H9 (cell line): ENCODE results near the gene ENDOV. TPM values are rescaled to one million over a fixed set of nuclear protein-coding genes. Genes with fewer than 3 reads are reported as not detected.

Experiments
- DNase-seq: peaks from one replicate; pipeline ENCODE4 v3.0.0-alpha.2; 2017
- H2AFZ ChIP-seq: one replicate; pipeline ENCODE4 v1.6.1; 2013; ENCODE audit warnings: mild to moderate bottlenecking, low read length, control low read depth, moderate library complexity
- H2AK5ac ChIP-seq: 2 replicates; pipeline ENCODE4 v1.6.1; 2013; ENCODE audit warnings: low read length, control low read depth, mixed read lengths; ENCODE audit not compliant: insufficient read length
- H2BK120ac ChIP-seq: one replicate; pipeline ENCODE4 v1.6.1; 2013; ENCODE audit warnings: low read depth, mild to moderate bottlenecking, low read length, control low read depth, inconsistent platforms; ENCODE audit not compliant: poor library complexity, severe bottlenecking
- H2BK12ac ChIP-seq: 2 replicates; pipeline ENCODE4 v1.6.1; 2013; ENCODE audit warnings: low read length, control low read depth, mixed read lengths, low read depth; ENCODE audit not compliant: insufficient read length
- H2BK15ac ChIP-seq: 2 replicates; pipeline ENCODE4 v1.6.1; 2013; ENCODE audit warnings: low read depth, low read length, control low read depth
- H2BK20ac ChIP-seq: one replicate; pipeline ENCODE4 v1.6.1; 2013; ENCODE audit warnings: low read depth, mild to moderate bottlenecking, low read length, control low read depth, inconsistent platforms; ENCODE audit not compliant: poor library complexity, severe bottlenecking
- H2BK5ac ChIP-seq: 2 replicates; pipeline ENCODE4 v1.6.1; 2013; ENCODE audit warnings: low read length, control low read depth, mixed read lengths; ENCODE audit not compliant: insufficient read length
- H3K14ac ChIP-seq: 2 replicates; pipeline ENCODE4 v1.6.1; 2013; ENCODE audit warnings: low read length, control low read depth; ENCODE audit not compliant: insufficient read depth
- H3K18ac ChIP-seq: 2 replicates; pipeline ENCODE4 v1.6.1; 2013; ENCODE audit warnings: low read depth, mild to moderate bottlenecking, mixed read lengths, low read length, control low read depth; ENCODE audit not compliant: insufficient read length
- H3K23ac ChIP-seq: 2 replicates; pipeline ENCODE4 v1.6.1; 2013; ENCODE audit warnings: low read length, control low read depth, mixed read lengths, low read depth; ENCODE audit not compliant: insufficient read length
- H3K23me2 ChIP-seq: 2 replicates; pipeline ENCODE4 v1.6.1; 2013; ENCODE audit warnings: low read depth, mild to moderate bottlenecking, mixed read lengths, low read length, control low read depth; ENCODE audit not compliant: insufficient read length, poor library complexity, severe bottlenecking
- H3K27ac ChIP-seq: 2 replicates; pipeline ENCODE4 v1.5.1; 2013; ENCODE audit warnings: low read length, control low read depth, mixed read lengths, low read depth; ENCODE audit not compliant: insufficient read length
- H3K27me3 ChIP-seq: 2 replicates; pipeline ENCODE4 v1.6.1; 2013; ENCODE audit warnings: low read length, control low read depth, inconsistent platforms; ENCODE audit not compliant: insufficient read depth
- H3K4ac ChIP-seq: 2 replicates; pipeline ENCODE4 v1.6.1; 2013; ENCODE audit warnings: low read depth, mild to moderate bottlenecking, control low read depth, inconsistent platforms, low read length, moderate library complexity
- H3K4me1 ChIP-seq: 2 replicates; pipeline ENCODE4 v1.6.1; 2013; ENCODE audit warnings: low read length, control low read depth, inconsistent platforms; ENCODE audit not compliant: insufficient read depth
- H3K4me2 ChIP-seq: 2 replicates; pipeline ENCODE4 v1.6.1; 2013; ENCODE audit warnings: low read length, control low read depth, mixed read lengths; ENCODE audit not compliant: insufficient read length, insufficient read depth
- H3K56ac ChIP-seq: 2 replicates; pipeline ENCODE4 v1.6.1; 2013; ENCODE audit warnings: low read depth, mild to moderate bottlenecking, mixed read lengths, low read length, control low read depth; ENCODE audit not compliant: insufficient read length
- H3K79me1 ChIP-seq: 2 replicates; pipeline ENCODE4 v1.6.1; 2013; ENCODE audit warnings: low read depth, mild to moderate bottlenecking, moderate library complexity, low read length, control low read depth, inconsistent platforms; ENCODE audit not compliant: insufficient read depth, poor library complexity, severe bottlenecking
- H3K79me2 ChIP-seq: 2 replicates; pipeline ENCODE4 v1.6.1; 2013; ENCODE audit warnings: low read length, control low read depth, inconsistent platforms; ENCODE audit not compliant: insufficient read depth
- H3K9ac ChIP-seq: 2 replicates; pipeline ENCODE4 v1.6.1; 2013; ENCODE audit warnings: low read length, control low read depth, mixed read lengths; ENCODE audit not compliant: insufficient read length; ENCODE audit errors: extremely low read depth
- H3K9me3 ChIP-seq: one replicate; pipeline ENCODE4 v1.6.1; 2013; ENCODE audit warnings: low read depth, low read length, inconsistent platforms; ENCODE audit not compliant: control insufficient read depth
- H3T11ph ChIP-seq: one replicate; pipeline ENCODE4 v1.6.1; 2013; ENCODE audit warnings: mild to moderate bottlenecking, low read length, control low read depth, inconsistent platforms
- H4K20me1 ChIP-seq: one replicate; pipeline ENCODE4 v1.6.1; 2013; ENCODE audit not compliant: control insufficient read depth, insufficient read length, insufficient read depth
- H4K5ac ChIP-seq: 2 replicates; pipeline ENCODE4 v1.6.1; 2013; ENCODE audit warnings: low read depth, mild to moderate bottlenecking, mixed read lengths, low read length, control low read depth; ENCODE audit not compliant: insufficient read length
- H4K8ac ChIP-seq: replicated peaks from 2 replicates; pipeline ENCODE4 v1.6.1; 2013; ENCODE audit warnings: low read length, control low read depth, mixed read lengths, low read depth; ENCODE audit not compliant: insufficient read length
- H4K91ac ChIP-seq: 2 replicates; pipeline ENCODE4 v1.6.1; 2013; ENCODE audit warnings: low read depth, mild to moderate bottlenecking, moderate library complexity, mixed read lengths, low read length, control low read depth; ENCODE audit not compliant: insufficient read length
- H3K27ac Mint-ChIP-seq, 3 experiments: 2 replicates in 2 of 3; 3 replicates in 1 of 3; pipeline ENCODE4 v1.8.0; 2020 to 2021; ENCODE audit warnings: mixed read lengths in 3 of 3, mild to moderate bottlenecking in 1 of 3, moderate library complexity in 1 of 3
- H3K27me3 Mint-ChIP-seq: 2 replicates; pipeline ENCODE4 v1.8.0; 2021; ENCODE audit warnings: low read depth, mild to moderate bottlenecking, moderate library complexity, mixed read lengths
- H3K36me3 Mint-ChIP-seq, 3 experiments: 2 replicates in 2 of 3; 3 replicates in 1 of 3; pipeline ENCODE4 v1.8.0; 2020 to 2021; ENCODE audit warnings: low read depth in 3 of 3, mixed read lengths in 3 of 3; ENCODE audit not compliant: insufficient read depth in 1 of 3
- H3K4me1 Mint-ChIP-seq, 2 experiments: 2 replicates each; pipeline ENCODE4 v1.8.0; 2020; ENCODE audit warnings: mixed read lengths in 2 of 2
- H3K4me3 Mint-ChIP-seq, 2 experiments: 2 replicates in 1 of 2; 3 replicates in 1 of 2; pipeline ENCODE4 v1.8.0; 2020 to 2021; ENCODE audit warnings: mild to moderate bottlenecking in 2 of 2, mixed read lengths in 2 of 2, moderate library complexity in 1 of 2
- H3K9me3 Mint-ChIP-seq, 2 experiments: 2 replicates in 1 of 2; 3 replicates in 1 of 2; pipeline ENCODE4 v1.8.0; 2020; ENCODE audit warnings: mild to moderate bottlenecking in 2 of 2, mixed read lengths in 2 of 2, moderate library complexity in 1 of 2
- WGBS: extraction: QIAGEN DNeasy Blood & Tissue Kit; methylation state at CpG from one replicate; pipeline ENCODE4 v1.1.7; 2013; ENCODE audit warnings: missing lambda C conversion rate, low lambda C conversion rate, mixed read lengths; ENCODE audit not compliant: insufficient read length; ENCODE audit errors: extremely low coverage; 5-methylcytosine and 5-hydroxymethylcytosine counted together
- total RNA-seq: library from RNA; stranded (reverse); gene quantifications from 2 replicates; pipeline ENCODE4 v1.2.1, GENCODE V29; 2021
- TF ChIP-seq, protein P1 (sequence below): fragments of 200-600 bp; sonication (generic); conservative IDR thresholded peaks from 3 replicates; pipeline ENCODE4 v1.8.0; 2021; ENCODE audit warnings: antibody characterized with exemption, mild to moderate bottlenecking

Gene ENDOV
- total RNA-seq, 1 experiment from 2014 or later: 17.1 TPM

DNA sequence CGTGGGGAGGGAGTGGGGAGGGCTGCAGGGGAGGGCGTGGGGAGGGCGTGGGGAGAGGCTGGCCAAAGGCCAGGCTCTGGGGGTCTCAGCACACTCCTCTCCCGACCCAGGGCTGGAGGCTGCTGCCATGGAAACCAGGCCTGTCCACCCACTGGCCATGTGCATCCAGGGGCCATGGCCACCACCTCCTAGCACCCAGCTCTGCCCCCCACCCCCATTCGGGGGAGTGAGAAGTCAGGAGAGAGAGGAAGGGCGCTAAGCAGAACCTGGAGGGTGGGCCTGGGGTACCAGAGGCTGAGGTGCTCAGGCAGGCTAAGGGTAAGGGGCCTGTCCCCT lies 29.6 kb downstream of the ENDOV start:
- no peaks in the 10 kb centered on the region for H3K27me3 ChIP-seq
- H3K79me2 ChIP-seq: no peaks in the 10 kb centered on the region
- no peak overlapping the region for H2BK5ac ChIP-seq
- H3K14ac ChIP-seq: 0 out of 2 replicates have a peak overlapping the region, but pooled peaks have one; percentile 12
- no peaks in the 10 kb centered on the region for H3K23me2 ChIP-seq
- no peak overlapping the region for H3T11ph ChIP-seq
- no peak overlapping the region for H2AFZ ChIP-seq
- H2BK15ac ChIP-seq: no peak overlapping the region
- H3K27ac ChIP-seq: no peak overlapping the region
- H3K9ac ChIP-seq: no peak overlapping the region
- H3K4me1 ChIP-seq: no peaks in the 10 kb centered on the region
- no peaks in the 10 kb centered on the region for H4K20me1 ChIP-seq
- H4K91ac ChIP-seq: no peak overlapping the region
- no peak overlapping the region for H2BK20ac ChIP-seq
- H3K27me3 Mint-ChIP-seq: peaks cover 37% of the 10 kb centered on the region
- H3K79me1 ChIP-seq: no peaks in the 10 kb centered on the region
- H3K23ac ChIP-seq: no peak overlapping the region
- H2AK5ac ChIP-seq: no peak overlapping the region
- peaks cover 7 to 19% of the 10 kb centered on the region in 2 experiments for H3K4me1 Mint-ChIP-seq
- WGBS: no CpG with 5 or more reads among the region's 6 CpGs
- H2BK12ac ChIP-seq: no peak overlapping the region
- H3K4ac ChIP-seq: no peak overlapping the region
- H3K9me3 Mint-ChIP-seq: no peaks in the 10 kb centered on the region
- DNase-seq: no peak
- H3K36me3 Mint-ChIP-seq: no peaks in the 10 kb centered on the region
- TF ChIP-seq, protein P1, sequence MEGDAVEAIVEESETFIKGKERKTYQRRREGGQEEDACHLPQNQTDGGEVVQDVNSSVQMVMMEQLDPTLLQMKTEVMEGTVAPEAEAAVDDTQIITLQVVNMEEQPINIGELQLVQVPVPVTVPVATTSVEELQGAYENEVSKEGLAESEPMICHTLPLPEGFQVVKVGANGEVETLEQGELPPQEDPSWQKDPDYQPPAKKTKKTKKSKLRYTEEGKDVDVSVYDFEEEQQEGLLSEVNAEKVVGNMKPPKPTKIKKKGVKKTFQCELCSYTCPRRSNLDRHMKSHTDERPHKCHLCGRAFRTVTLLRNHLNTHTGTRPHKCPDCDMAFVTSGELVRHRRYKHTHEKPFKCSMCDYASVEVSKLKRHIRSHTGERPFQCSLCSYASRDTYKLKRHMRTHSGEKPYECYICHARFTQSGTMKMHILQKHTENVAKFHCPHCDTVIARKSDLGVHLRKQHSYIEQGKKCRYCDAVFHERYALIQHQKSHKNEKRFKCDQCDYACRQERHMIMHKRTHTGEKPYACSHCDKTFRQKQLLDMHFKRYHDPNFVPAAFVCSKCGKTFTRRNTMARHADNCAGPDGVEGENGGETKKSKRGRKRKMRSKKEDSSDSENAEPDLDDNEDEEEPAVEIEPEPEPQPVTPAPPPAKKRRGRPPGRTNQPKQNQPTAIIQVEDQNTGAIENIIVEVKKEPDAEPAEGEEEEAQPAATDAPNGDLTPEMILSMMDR: no peak
- H3K4me2 ChIP-seq: no peak overlapping the region
- no peak overlapping the region for H3K18ac ChIP-seq
- no peak overlapping the region for H3K56ac ChIP-seq
- H3K4me3 Mint-ChIP-seq: no peak overlapping the region
- no peaks in the 10 kb centered on the region for H3K9me3 ChIP-seq
- H4K8ac ChIP-seq: no peak overlapping the region
- no peak overlapping the region for H3K27ac Mint-ChIP-seq
- no peak overlapping the region for H2BK120ac ChIP-seq
- H4K5ac ChIP-seq: no peak overlapping the region
